DOHH2 (cell line): ENCODE measurements around the gene SNAI1.

Source experiments
- H3F3A ChIP-seq: fragments of 200-600 bp; sonication (generic), shearing (Covaris generic); 2 replicates; pipeline ENCODE4 v1.6.0; 2016; ENCODE audit warnings: antibody characterized with exemption, mild to moderate bottlenecking; ENCODE audit not compliant: control insufficient read depth, insufficient read depth
- H3K27ac ChIP-seq: fragments of 200-600 bp; sonication (generic); 2 replicates; pipeline ENCODE4 v1.5.1; 2014; ENCODE audit warnings: low read depth, mild to moderate bottlenecking, low read length, moderate library complexity
- H3K27me3 ChIP-seq: fragments of 200-600 bp; sonication (generic); 2 replicates; pipeline ENCODE4 v1.6.1; 2014; ENCODE audit warnings: mild to moderate bottlenecking, low read length, mixed read lengths; ENCODE audit not compliant: control insufficient read depth
- H3K36me3 ChIP-seq: fragments of 200-600 bp; sonication (generic); 2 replicates; pipeline ENCODE4 v1.6.1; 2014; ENCODE audit warnings: mild to moderate bottlenecking, low read length, moderate library complexity, mixed read lengths; ENCODE audit not compliant: control insufficient read depth
- H3K4me1 ChIP-seq: fragments of 200-600 bp; sonication (generic); 2 replicates; pipeline ENCODE4 v1.6.1; 2014; ENCODE audit warnings: mild to moderate bottlenecking, low read length, mixed read lengths; ENCODE audit not compliant: control insufficient read depth
- H3K4me2 ChIP-seq: fragments of 200-600 bp; sonication (generic); 2 replicates; pipeline ENCODE4 v1.6.0; 2014; ENCODE audit warnings: mild to moderate bottlenecking, low read length, moderate library complexity
- H3K4me3 ChIP-seq: fragments of 200-600 bp; sonication (generic); 2 replicates; pipeline ENCODE4 v1.5.1; 2014; ENCODE audit warnings: mild to moderate bottlenecking, low read length, mixed read lengths
- H3K79me2 ChIP-seq: fragments of 200-600 bp; sonication (generic); 2 replicates; pipeline ENCODE4 v1.6.1; 2014; ENCODE audit warnings: mild to moderate bottlenecking, low read length, mixed read lengths; ENCODE audit not compliant: control insufficient read depth
- H3K9me2 ChIP-seq: fragments of 200-600 bp; sonication (generic); replicated peaks from 2 replicates; pipeline ENCODE4 v1.6.1; 2014; ENCODE audit warnings: mild to moderate bottlenecking, low read length, mixed read lengths; ENCODE audit not compliant: control insufficient read depth
- H3K9me3 ChIP-seq: fragments of 200-600 bp; sonication (generic); 2 replicates; pipeline ENCODE4 v1.6.1; 2014; ENCODE audit warnings: antibody characterized with exemption, low read length, mixed read lengths; ENCODE audit not compliant: control insufficient read depth, insufficient read depth
- H4K20me1 ChIP-seq: fragments of 200-600 bp; sonication (generic); 2 replicates; pipeline ENCODE4 v1.6.0; 2014; ENCODE audit warnings: low read depth, mild to moderate bottlenecking, antibody characterized with exemption, low read length, moderate library complexity; ENCODE audit not compliant: control insufficient read depth, insufficient read depth
- EZH2phosphoT487 ChIP-seq: fragments of 200-600 bp; sonication (generic); IDR thresholded peaks from 2 replicates; pipeline ENCODE4 v1.6.1; 2017; ENCODE audit warnings: borderline replicate concordance, mild to moderate bottlenecking, antibody characterized with exemption, low read length, moderate library complexity, mixed read lengths
- TF ChIP-seq, protein P1 (sequence below): fragments of 200-600 bp; sonication (generic); IDR thresholded peaks from one replicate; pipeline ENCODE4 v1.5.1; 2014; ENCODE audit warnings: antibody characterized with exemption, mild to moderate bottlenecking, low read depth, low read length; ENCODE audit not compliant: poor library complexity, severe bottlenecking

The SNAI1 gene

GRCh38 chr20:50014570-50015562 lies 32.1 kb downstream of the SNAI1 start:
- Histone ChIP-seq H3F3A (peaks cover 8% of the 10 kb centered on the region), H3K27ac (no peak overlapping the region), H3K4me3 (no peak overlapping the region), H3K36me3 (no peaks in the 10 kb centered on the region), H3K9me3 (no peaks in the 10 kb centered on the region), H4K20me1 (no peaks in the 10 kb centered on the region), H3K9me2 (no peaks in the 10 kb centered on the region), H3K4me2 (no peak overlapping the region), H3K4me1 (peaks cover 21% of the 10 kb centered on the region), H3K27me3 (no peaks in the 10 kb centered on the region; the same call in 1 of the 2 replicates), H3K79me2 (no peaks in the 10 kb centered on the region)
- no peak for TF ChIP-seq EZH2phosphoT487
- TF ChIP-seq, protein P1, sequence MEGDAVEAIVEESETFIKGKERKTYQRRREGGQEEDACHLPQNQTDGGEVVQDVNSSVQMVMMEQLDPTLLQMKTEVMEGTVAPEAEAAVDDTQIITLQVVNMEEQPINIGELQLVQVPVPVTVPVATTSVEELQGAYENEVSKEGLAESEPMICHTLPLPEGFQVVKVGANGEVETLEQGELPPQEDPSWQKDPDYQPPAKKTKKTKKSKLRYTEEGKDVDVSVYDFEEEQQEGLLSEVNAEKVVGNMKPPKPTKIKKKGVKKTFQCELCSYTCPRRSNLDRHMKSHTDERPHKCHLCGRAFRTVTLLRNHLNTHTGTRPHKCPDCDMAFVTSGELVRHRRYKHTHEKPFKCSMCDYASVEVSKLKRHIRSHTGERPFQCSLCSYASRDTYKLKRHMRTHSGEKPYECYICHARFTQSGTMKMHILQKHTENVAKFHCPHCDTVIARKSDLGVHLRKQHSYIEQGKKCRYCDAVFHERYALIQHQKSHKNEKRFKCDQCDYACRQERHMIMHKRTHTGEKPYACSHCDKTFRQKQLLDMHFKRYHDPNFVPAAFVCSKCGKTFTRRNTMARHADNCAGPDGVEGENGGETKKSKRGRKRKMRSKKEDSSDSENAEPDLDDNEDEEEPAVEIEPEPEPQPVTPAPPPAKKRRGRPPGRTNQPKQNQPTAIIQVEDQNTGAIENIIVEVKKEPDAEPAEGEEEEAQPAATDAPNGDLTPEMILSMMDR: no peak

DNA sequence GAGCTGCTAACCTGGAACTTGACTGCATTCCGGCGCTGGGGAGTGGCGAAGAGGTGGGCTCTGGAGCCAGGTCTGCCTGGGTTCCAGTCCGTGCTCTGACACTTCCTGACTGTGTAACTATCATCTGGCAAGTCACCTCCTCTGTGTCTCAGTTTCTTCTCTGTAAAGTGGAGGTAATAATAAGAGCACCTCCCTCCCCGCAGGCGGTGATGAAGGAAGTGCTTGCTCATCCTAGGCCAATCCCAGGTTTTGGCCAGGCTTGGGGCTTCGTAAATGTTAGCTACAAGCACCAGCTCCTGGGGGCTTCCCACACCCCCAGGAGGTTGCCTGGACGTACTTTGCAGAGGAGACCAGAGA lies 32.8 kb downstream of the SNAI1 start:
- Histone ChIP-seq H3K27me3 (no peaks in the 10 kb centered on the region; the same call in 1 of the 2 replicates), H3K9me2 (no peaks in the 10 kb centered on the region), H3K36me3 (no peaks in the 10 kb centered on the region), H3K27ac (no peak overlapping the region), H4K20me1 (no peaks in the 10 kb centered on the region), H3K9me3 (no peaks in the 10 kb centered on the region), H3K4me1 (peaks cover 21% of the 10 kb centered on the region), H3K4me2 (no peak overlapping the region), H3K79me2 (no peaks in the 10 kb centered on the region), H3F3A (peaks cover 8% of the 10 kb centered on the region), H3K4me3 (no peak overlapping the region)
- TF ChIP-seq EZH2phosphoT487: no peak
- TF ChIP-seq, protein P1: no peak

DNA sequence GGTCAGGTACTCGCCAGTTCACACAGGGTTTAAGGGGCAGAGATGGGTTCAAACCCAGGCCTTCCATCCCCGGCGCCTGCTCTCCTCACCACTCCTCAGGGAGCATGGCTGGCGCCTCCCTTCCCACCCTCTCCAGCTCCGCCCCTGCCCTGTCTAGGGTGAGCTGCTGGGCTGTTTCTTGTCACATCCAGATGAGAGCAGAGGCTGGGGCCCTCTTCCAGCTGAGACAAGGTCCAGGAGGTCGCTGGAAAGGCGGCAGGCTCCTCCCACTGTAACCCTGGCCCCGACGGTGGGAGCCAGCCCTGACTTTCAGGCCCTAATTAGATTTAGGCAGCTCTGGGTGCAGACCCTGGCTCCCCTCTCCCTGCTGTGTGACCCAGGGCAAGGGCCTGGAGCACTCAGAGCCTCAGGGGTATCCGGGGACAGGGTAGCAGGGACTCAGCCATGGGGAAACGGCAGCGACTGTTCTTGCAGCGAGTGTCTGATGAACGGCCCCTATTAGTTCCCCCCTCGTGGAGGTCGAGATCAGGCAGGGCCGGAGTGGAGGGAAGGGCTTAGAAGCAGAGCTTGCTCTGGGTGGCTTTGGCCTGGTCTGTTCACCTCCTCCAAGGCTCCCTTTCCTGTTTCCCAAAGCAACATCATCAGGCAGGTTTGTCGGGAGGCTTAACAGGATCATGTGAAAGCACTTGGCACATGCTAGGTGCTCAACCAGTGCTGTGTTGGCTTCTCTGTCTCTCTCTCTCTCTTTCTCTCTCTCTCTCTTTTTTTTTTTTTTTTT lies 33.4 kb downstream of the SNAI1 start:
- Histone ChIP-seq H3F3A (peaks cover 8% of the 10 kb centered on the region), H3K4me2 (no peak overlapping the region), H3K9me3 (no peaks in the 10 kb centered on the region), H3K9me2 (no peaks in the 10 kb centered on the region), H3K4me3 (no peak overlapping the region), H3K27ac (no peak overlapping the region), H3K79me2 (no peaks in the 10 kb centered on the region), H3K36me3 (no peaks in the 10 kb centered on the region), H4K20me1 (no peaks in the 10 kb centered on the region), H3K4me1 (peaks cover 21% of the 10 kb centered on the region), H3K27me3 (no peaks in the 10 kb centered on the region; the same call in 1 of the 2 replicates)
- no peak for TF ChIP-seq EZH2phosphoT487
- TF ChIP-seq, protein P1: no peak
